A204.1 (cell line): Measurements from ENCODE around the gene FGD2.
"Not testable (repeated sequence)": the region's sequence is repeated elsewhere in the genome, so short reads cannot be mapped to it uniquely, and the experiment has no call there.

ENCODE experiments used
- FAIRE-seq: peaks from 2 replicates; lab custom pipeline; 2012; peaks lifted over from hg19 to GRCh38; lab: Jason Lieb, UNC

The FGD2 gene

GRCh38 chr6:36971921-36972673 is 33.4 kb upstream of the FGD2 start:
- no peak for FAIRE-seq

- FAIRE-seq = no peak
Measured at GRCh38 chr6:36973190-36973589, 32.3 kb upstream of the FGD2 start.

GRCh38 chr6:36973647-36974046 is 31.8 kb upstream of the FGD2 start:
- no peak for FAIRE-seq

GRCh38 chr6:36975231-36976006 is 30.0 kb upstream of the FGD2 start:
- FAIRE-seq = no peak

- no peak for FAIRE-seq
Measured at GRCh38 chr6:36976007-36976264, 29.5 kb upstream of the FGD2 start.

- FAIRE-seq = no peak
Measured at GRCh38 chr6:36976509-36976908, 28.9 kb upstream of the FGD2 start.

GRCh38 chr6:36976931-36977330 is 28.5 kb upstream of the FGD2 start:
- FAIRE-seq = no peak

- no peak for FAIRE-seq
Measured at GRCh38 chr6:36977470-36977941, 27.9 kb upstream of the FGD2 start.

- no peak for FAIRE-seq
Measured at GRCh38 chr6:36978421-36979346, 26.8 kb upstream of the FGD2 start.

GRCh38 chr6:36979347-36979742 is 26.1 kb upstream of the FGD2 start:
- no peak for FAIRE-seq

- FAIRE-seq = no peak
Measured at GRCh38 chr6:36980129-36980528, 25.3 kb upstream of the FGD2 start.

GRCh38 chr6:36980876-36981619 is 24.4 kb upstream of the FGD2 start:
- no peak for FAIRE-seq

- FAIRE-seq = no peak
Measured at GRCh38 chr6:36983538-36983937, 21.9 kb upstream of the FGD2 start.

- FAIRE-seq = no peak
Measured at GRCh38 chr6:36984581-36985416, 20.7 kb upstream of the FGD2 start.

- no peak for FAIRE-seq
Measured at GRCh38 chr6:36985417-36985807, 20.0 kb upstream of the FGD2 start.

- no peak for FAIRE-seq
Measured at GRCh38 chr6:36985808-36986703, 19.4 kb upstream of the FGD2 start, which contains the start of gene MTCH1. Gene MTCH1 (minus strand): TSS chr6:36986196. CDS start chr6:36986173, 23 bp downstream.

- no peak for FAIRE-seq
Measured at GRCh38 chr6:36986704-36987047, 18.8 kb upstream of the FGD2 start.

- no peak for FAIRE-seq
Measured at GRCh38 chr6:36989264-36989663, 16.2 kb upstream of the FGD2 start.

GRCh38 chr6:36990401-36990800 is 15.1 kb upstream of the FGD2 start:
- FAIRE-seq = not testable (repeated sequence)
